Breast epithelium (tissue), 4 donors: ENCODE results near the gene ARHGAP27. TPM values are rescaled to one million over a fixed set of nuclear protein-coding genes. Genes with fewer than 3 reads are reported as not detected.

Source experiments
- DNase-seq, 2 donors: peaks; one replicate each; pipeline ENCODE4 v3.0.0-alpha.2; 2019; ENCODE audit warnings: low spot score in 2 of 2
- H3K27ac ChIP-seq, 2 donors: fragments of 200-600 bp; sonication (generic) in 1 of 2; one replicate each; pipeline ENCODE4 v1.5.1; 2016 to 2019; ENCODE audit warnings: mild to moderate bottlenecking in 1 of 2
- H3K27me3 ChIP-seq, 2 donors: fragments of 200-600 bp; sonication (generic) in 1 of 2; one replicate each; pipeline versions ENCODE4 v1.5.1 to v1.6.0; 2017 to 2019; ENCODE audit warnings: control low read depth in 1 of 2, mild to moderate bottlenecking in 1 of 2
- H3K36me3 ChIP-seq: fragments of 200-600 bp; one replicate; pipeline ENCODE4 v1.5.1; 2019
- H3K4me1 ChIP-seq, 2 donors: fragments of 200-600 bp; sonication (generic); one replicate each; pipeline ENCODE4 v1.5.1; 2016 to 2019; ENCODE audit warnings: control low read depth in 1 of 2
- H3K4me3 ChIP-seq, 3 donors: fragments of 200-600 bp; sonication (generic); 1 replicate in 2 of 3; 2 replicates in 1 of 3; pipeline ENCODE4 v1.5.1; 2016 to 2019; ENCODE audit warnings: mild to moderate bottlenecking in 3 of 3, moderate library complexity in 2 of 3
- H3K9me3 ChIP-seq, 2 donors: fragments of 200-600 bp; sonication (generic) in 1 of 2; one replicate each; pipeline ENCODE4 v1.5.1; 2016 to 2019; ENCODE audit warnings: control low read depth in 1 of 2
- POLR2A ChIP-seq: fragments of 450-650 bp; IDR thresholded peaks from one replicate; pipeline ENCODE4 v1.6.1; 2016; ENCODE audit warnings: antibody characterized with exemption, mild to moderate bottlenecking, moderate library complexity
- POLR2AphosphoS5 ChIP-seq, 3 donors: sonication (generic); formaldehyde crosslinking; IDR thresholded peaks; one replicate each; pipeline ENCODE4 v1.6.1; 2017; ENCODE audit warnings: antibody characterized with exemption in 3 of 3
- intact Hi-C: fragments of 100-400 bp; cut with DNase I; formaldehyde crosslinking; loops from one replicate; pipeline ENCODE4 v1.15.1; 2023; ENCODE audit warnings: low total_unique reads
- total RNA-seq, 3 donors: library from RNA; depleted of rRNA; stranded (reverse); fragments of >200 nt; gene quantifications; one replicate each; pipeline ENCODE4 v1.1.0, GENCODE V29; 2016
- TF ChIP-seq, protein P1 (sequence below), 3 donors: fragments of 450-650 bp; IDR thresholded peaks; one replicate each; pipeline ENCODE4 v1.5.1; 2016 to 2017; ENCODE audit warnings: antibody characterized with exemption in 3 of 3, mild to moderate bottlenecking in 3 of 3, moderate library complexity in 3 of 3

ARHGAP27 gene
- total RNA-seq, 3 donors from 2014 or later = 17.3 to 28.8 (median 17.6) TPM

- TF ChIP-seq, protein P1, sequence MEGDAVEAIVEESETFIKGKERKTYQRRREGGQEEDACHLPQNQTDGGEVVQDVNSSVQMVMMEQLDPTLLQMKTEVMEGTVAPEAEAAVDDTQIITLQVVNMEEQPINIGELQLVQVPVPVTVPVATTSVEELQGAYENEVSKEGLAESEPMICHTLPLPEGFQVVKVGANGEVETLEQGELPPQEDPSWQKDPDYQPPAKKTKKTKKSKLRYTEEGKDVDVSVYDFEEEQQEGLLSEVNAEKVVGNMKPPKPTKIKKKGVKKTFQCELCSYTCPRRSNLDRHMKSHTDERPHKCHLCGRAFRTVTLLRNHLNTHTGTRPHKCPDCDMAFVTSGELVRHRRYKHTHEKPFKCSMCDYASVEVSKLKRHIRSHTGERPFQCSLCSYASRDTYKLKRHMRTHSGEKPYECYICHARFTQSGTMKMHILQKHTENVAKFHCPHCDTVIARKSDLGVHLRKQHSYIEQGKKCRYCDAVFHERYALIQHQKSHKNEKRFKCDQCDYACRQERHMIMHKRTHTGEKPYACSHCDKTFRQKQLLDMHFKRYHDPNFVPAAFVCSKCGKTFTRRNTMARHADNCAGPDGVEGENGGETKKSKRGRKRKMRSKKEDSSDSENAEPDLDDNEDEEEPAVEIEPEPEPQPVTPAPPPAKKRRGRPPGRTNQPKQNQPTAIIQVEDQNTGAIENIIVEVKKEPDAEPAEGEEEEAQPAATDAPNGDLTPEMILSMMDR (IDR thresholded peaks at IDR 0.05) = no peak
- no peak for TF ChIP-seq POLR2AphosphoS5 (IDR thresholded peaks at IDR 0.05)
- no peak for TF ChIP-seq POLR2A
- H3K4me1 ChIP-seq = no peaks in the 10 kb centered on the region
- H3K9me3 ChIP-seq = no peaks in the 10 kb centered on the region
- no peak overlapping the region for H3K4me3 ChIP-seq
- peak in 1 of 2 donors; percentile 33 for DNase-seq
- no peaks in the 10 kb centered on the region for H3K36me3 ChIP-seq
- H3K27ac ChIP-seq = no peak overlapping the region
- intact Hi-C loops = no loop called here
- H3K27me3 ChIP-seq = no peaks in the 10 kb centered on the region
Observed at GRCh38 chr17:45366691-45367090, 66.0 kb downstream of the ARHGAP27 start.

DNA sequence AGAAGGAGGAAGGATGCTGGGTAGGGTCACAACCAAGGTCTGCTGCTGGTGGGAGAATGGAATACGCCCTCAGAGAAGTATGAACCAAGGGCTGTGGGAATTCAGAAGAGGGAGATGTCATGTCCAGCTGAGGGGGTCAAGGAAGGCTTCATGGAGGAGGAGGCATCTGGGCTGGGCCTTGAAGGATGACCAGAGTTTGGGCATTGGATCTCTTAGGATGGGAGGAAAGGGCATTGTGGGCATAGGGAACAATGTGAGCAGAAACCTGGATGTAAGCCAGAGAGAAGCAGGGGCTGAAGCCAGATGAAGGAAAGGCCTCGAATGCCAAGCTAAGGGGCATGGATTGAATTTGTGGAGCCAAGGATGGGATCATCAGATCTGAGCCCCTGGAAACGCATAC is 66.6 kb downstream of the ARHGAP27 start:
- H3K4me3 ChIP-seq = no peak overlapping the region
- no peaks in the 10 kb centered on the region for H3K9me3 ChIP-seq
- no peak overlapping the region for H3K27ac ChIP-seq
- no peaks in the 10 kb centered on the region for H3K27me3 ChIP-seq
- H3K36me3 ChIP-seq = no peaks in the 10 kb centered on the region
- no peaks in the 10 kb centered on the region for H3K4me1 ChIP-seq
- intact Hi-C loops = no loop called here
- DNase-seq = no peak
- TF ChIP-seq, protein P1 (IDR thresholded peaks at IDR 0.05) = no peak
- no peak for TF ChIP-seq POLR2AphosphoS5 (IDR thresholded peaks at IDR 0.05)
- no peak for TF ChIP-seq POLR2A

- TF ChIP-seq, protein P1 (IDR thresholded peaks at IDR 0.05) = no peak
- TF ChIP-seq POLR2A = no peak
- TF ChIP-seq POLR2AphosphoS5 (IDR thresholded peaks at IDR 0.05) = no peak
- H3K4me1 ChIP-seq = no peaks in the 10 kb centered on the region
- no peaks in the 10 kb centered on the region for H3K27me3 ChIP-seq
- peak in 1 of 2 donors; percentile 42 for DNase-seq
- no peaks in the 10 kb centered on the region for H3K36me3 ChIP-seq
- no peak overlapping the region for H3K27ac ChIP-seq
- H3K4me3 ChIP-seq = no peak overlapping the region
- intact Hi-C loops = no loop called here
- H3K9me3 ChIP-seq = no peaks in the 10 kb centered on the region
Observed at GRCh38 chr17:45364531-45365390, 67.9 kb downstream of the ARHGAP27 start.

GRCh38 chr17:45363498-45363897 is 69.2 kb downstream of the ARHGAP27 start:
- H3K9me3 ChIP-seq = no peaks in the 10 kb centered on the region
- no peak overlapping the region for H3K27ac ChIP-seq
- H3K27me3 ChIP-seq = no peaks in the 10 kb centered on the region
- no peak overlapping the region for H3K4me3 ChIP-seq
- intact Hi-C loops = no loop called here
- DNase-seq = peak in 1 of 2 donors; percentile 24
- no peaks in the 10 kb centered on the region for H3K4me1 ChIP-seq
- TF ChIP-seq POLR2A (no peak), POLR2AphosphoS5 (IDR thresholded peaks at IDR 0.05) (no peak)
- TF ChIP-seq, protein P1 (IDR thresholded peaks at IDR 0.05) = no peak
- H3K36me3 ChIP-seq = no peaks in the 10 kb centered on the region

DNA sequence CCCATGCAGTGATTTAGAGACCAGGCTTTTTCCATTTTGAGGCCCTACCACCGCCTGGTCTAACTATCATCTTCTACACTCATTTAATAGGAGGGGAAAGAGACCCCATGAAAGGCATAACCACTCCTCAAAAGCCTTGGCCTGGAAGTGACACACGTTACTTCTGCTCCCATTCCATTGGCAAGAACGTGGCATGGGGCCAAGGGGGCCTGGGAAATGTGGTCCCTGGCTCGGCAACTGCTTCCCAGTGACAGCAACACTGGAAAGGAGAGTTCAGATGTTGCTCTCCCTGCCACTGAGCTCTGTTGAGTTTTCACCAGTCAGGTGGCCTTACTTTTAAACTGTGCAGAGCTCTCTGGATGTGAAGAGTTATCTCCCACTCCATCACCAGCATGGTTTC is 70.7 kb downstream of the ARHGAP27 start:
- Histone ChIP-seq H3K4me1 (no peaks in the 10 kb centered on the region), H3K9me3 (no peaks in the 10 kb centered on the region), H3K4me3 (no peak overlapping the region), H3K27ac (no peak overlapping the region), H3K36me3 (no peaks in the 10 kb centered on the region), H3K27me3 (no peaks in the 10 kb centered on the region)
- TF ChIP-seq POLR2A (no peak), POLR2AphosphoS5 (IDR thresholded peaks at IDR 0.05) (no peak)
- TF ChIP-seq, protein P1 (IDR thresholded peaks at IDR 0.05) = no peak
- peak in 1 of 2 donors; percentile 37 for DNase-seq
- intact Hi-C loops = no loop called here
